Spinal cord (tissue), 10 donors: ENCODE measurements around the gene KPRP. TPM values are rescaled to one million over a fixed set of nuclear protein-coding genes. Genes with fewer than 3 reads are reported as not detected.

Experiments used
- DNase-seq, 6 donors: peaks; one replicate each; pipeline versions ENCODE4 v3.0.0 to v3.0.0-alpha.2; 2013 to 2015; ENCODE audit warnings: low spot score in 6 of 6, low read depth in 4 of 6
- H3K27ac ChIP-seq: one replicate; pipeline ENCODE4 v1.5.1; 2013; ENCODE audit warnings: low read depth, low read length, control low read depth
- H3K27me3 ChIP-seq: one replicate; pipeline ENCODE4 v1.6.1; 2013; ENCODE audit warnings: low read length; ENCODE audit not compliant: control insufficient read depth, insufficient read depth
- H3K36me3 ChIP-seq: one replicate; pipeline ENCODE4 v1.6.1; 2013; ENCODE audit warnings: low read length; ENCODE audit not compliant: control insufficient read depth, insufficient read depth
- H3K4me1 ChIP-seq: one replicate; pipeline ENCODE4 v1.6.1; 2013; ENCODE audit warnings: low read length; ENCODE audit not compliant: control insufficient read depth, insufficient read depth
- H3K4me3 ChIP-seq: one replicate; pipeline ENCODE4 v1.5.1; 2013; ENCODE audit warnings: low read depth, low read length, control low read depth
- H3K9me3 ChIP-seq: one replicate; pipeline ENCODE4 v1.6.1; 2013; ENCODE audit warnings: low read length; ENCODE audit not compliant: control insufficient read depth, insufficient read depth
- WGBS: methylation state at CpG from one replicate; pipeline ENCODE4 v1.1.5; 2013; ENCODE audit warnings: missing lambda C conversion rate; ENCODE audit not compliant: insufficient coverage; 5-methylcytosine and 5-hydroxymethylcytosine counted together
- long read RNA-seq, 4 donors: transcript quantifications; one replicate each; lab custom pipeline, GENCODE V29; 2026
- polyA plus RNA-seq, 2 donors: library from polyadenylated mRNA; unstranded; fragments of 120-200 nt; gene quantifications; one replicate each; pipeline ENCODE4 v1.2.1, GENCODE V29; 2013; ENCODE audit not compliant: insufficient read length in 2 of 2
- total RNA-seq, 2 donors: library from RNA; depleted of rRNA in 1 of 2; stranded (reverse); fragments of 120-200 nt in 1 of 2; fragments of >200 nt in 1 of 2; gene quantifications; one replicate each; pipeline versions ENCODE4 v1.2.3 to v1.2.4, GENCODE V29; 2013 to 2014
- donor health status: healthy.

KPRP gene, protein sequence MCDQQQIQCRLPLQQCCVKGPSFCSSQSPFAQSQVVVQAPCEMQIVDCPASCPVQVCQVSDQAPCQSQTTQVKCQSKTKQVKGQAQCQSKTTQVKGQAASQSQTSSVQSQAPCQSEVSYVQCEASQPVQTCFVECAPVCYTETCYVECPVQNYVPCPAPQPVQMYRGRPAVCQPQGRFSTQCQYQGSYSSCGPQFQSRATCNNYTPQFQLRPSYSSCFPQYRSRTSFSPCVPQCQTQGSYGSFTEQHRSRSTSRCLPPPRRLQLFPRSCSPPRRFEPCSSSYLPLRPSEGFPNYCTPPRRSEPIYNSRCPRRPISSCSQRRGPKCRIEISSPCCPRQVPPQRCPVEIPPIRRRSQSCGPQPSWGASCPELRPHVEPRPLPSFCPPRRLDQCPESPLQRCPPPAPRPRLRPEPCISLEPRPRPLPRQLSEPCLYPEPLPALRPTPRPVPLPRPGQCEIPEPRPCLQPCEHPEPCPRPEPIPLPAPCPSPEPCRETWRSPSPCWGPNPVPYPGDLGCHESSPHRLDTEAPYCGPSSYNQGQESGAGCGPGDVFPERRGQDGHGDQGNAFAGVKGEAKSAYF
- total RNA-seq (not detected), polyA plus RNA-seq (not detected)
- long read RNA-seq, donor 1, result 0 reads
- long read RNA-seq, donor 2, result 0 reads
- long read RNA-seq, donor 3, result 0 reads
- long read RNA-seq, donor 4, result 0 reads

DNA sequence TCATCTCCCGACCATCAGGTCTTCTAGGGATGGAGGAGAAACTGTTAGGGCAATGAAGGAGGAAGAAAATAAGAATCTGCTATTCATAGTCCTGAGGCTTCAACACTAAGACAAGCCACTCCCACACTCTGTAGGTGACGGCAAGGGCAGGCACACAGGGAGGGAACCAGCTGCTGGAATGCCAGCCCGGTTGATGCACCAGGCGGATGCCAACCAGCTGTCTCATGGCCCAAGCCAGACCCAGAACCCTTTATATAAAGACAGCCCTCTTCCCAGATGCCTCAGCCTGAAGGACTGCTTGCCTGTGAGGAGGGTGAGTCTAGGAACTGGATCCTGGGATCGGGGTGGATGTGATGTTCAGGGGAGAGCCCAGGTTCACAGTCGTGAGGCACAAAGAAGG lies at the start of gene KPRP:
Gene KPRP, plus strand, starts transcription at position 279 of the 400 bp plus-strand sequence. CDS start 1,564 bp downstream, outside the sequence.
- DNase-seq, result no peak
- H3K27ac ChIP-seq, result no peak within 1 kb of the TSS
- WGBS, result 75% methylated on average over 5 of the region's 6 CpGs

DNA sequence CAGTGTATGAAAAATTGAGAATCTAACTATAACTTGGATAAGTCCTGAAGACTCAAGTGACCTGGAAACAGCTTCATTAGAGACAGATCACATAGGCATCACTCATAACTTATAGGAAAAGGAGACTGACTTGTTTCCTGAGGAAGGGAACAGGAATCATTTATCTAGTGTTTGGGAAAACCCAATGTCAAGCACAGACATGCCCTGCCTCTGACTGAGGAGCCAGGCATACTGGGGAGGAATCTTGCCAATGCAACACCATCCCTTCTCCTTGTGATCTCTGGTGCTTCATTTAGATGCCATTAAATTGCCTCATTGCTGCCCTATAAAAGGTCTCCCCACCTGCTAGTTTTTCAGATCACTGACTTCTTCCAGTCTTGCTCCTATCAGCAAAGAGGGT lies 39.6 kb upstream of the KPRP start:
- H3K27ac ChIP-seq, result no peak overlapping the region
- no peaks in the 10 kb centered on the region for H3K27me3 ChIP-seq
- DNase-seq, result no peak
- H3K4me1 ChIP-seq, result no peaks in the 10 kb centered on the region
- H3K36me3 ChIP-seq, result no peaks in the 10 kb centered on the region
- no peaks in the 10 kb centered on the region for H3K9me3 ChIP-seq
- H3K4me3 ChIP-seq, result no peak overlapping the region

More for the DNA sequence above, at the start of gene KPRP:
- H3K4me1 ChIP-seq, result no peaks in the 10 kb centered on the region
- no peak within 1 kb of the TSS for H3K4me3 ChIP-seq
- no peaks in the 10 kb centered on the region for H3K36me3 ChIP-seq
- H3K9me3 ChIP-seq, result no peaks in the 10 kb centered on the region
- no peaks in the 10 kb centered on the region for H3K27me3 ChIP-seq

DNA sequence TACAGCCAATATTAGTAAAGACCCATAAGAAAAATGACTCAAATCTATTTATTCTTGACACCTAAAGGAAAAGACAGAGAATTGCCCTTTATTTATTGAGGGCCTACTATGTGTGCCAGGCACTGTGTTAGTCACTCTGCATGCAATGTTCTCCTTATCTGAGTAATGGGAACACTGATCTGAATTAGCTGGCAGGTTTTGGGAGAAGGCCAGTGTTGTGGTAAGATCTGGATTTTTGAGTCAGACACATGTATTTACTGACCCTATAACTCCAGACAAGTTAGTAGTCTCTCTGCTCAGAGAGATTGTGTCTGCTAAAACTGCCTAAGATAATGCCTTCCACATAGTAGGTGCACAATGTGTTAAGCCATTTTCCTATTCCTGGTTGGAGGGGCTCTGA lies 32.6 kb upstream of the KPRP start:
- no peak overlapping the region for H3K27ac ChIP-seq
- no peaks in the 10 kb centered on the region for H3K36me3 ChIP-seq
- no peak for DNase-seq
- H3K4me1 ChIP-seq, result no peaks in the 10 kb centered on the region
- H3K9me3 ChIP-seq, result no peaks in the 10 kb centered on the region
- H3K27me3 ChIP-seq, result no peaks in the 10 kb centered on the region
- no peak overlapping the region for H3K4me3 ChIP-seq

DNA sequence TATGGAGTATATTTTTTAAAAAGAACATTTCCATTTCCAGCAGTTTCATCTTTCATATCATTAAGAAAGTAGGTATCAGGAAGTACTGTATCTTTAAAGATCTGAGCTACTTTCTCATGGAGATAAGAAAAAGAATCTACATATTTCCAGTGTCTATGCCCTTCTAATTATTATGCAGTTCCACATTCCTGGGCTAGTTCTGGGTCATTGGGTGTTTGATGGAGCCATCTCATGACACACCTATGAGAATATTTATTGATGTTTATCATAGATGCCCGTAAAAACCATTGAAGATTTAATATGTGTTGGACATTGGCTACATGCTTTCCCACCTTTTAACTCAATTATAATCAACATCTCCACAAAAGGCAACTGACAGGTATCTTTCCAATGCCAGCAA lies 28.8 kb upstream of the KPRP start:
- H3K4me3 ChIP-seq, result no peak overlapping the region
- no peaks in the 10 kb centered on the region for H3K36me3 ChIP-seq
- no peaks in the 10 kb centered on the region for H3K4me1 ChIP-seq
- DNase-seq, result no peak
- WGBS, result no CpG with 5 or more reads among the region's 1 CpG
- no peaks in the 10 kb centered on the region for H3K27me3 ChIP-seq
- H3K27ac ChIP-seq, result no peak overlapping the region
- no peaks in the 10 kb centered on the region for H3K9me3 ChIP-seq

DNA sequence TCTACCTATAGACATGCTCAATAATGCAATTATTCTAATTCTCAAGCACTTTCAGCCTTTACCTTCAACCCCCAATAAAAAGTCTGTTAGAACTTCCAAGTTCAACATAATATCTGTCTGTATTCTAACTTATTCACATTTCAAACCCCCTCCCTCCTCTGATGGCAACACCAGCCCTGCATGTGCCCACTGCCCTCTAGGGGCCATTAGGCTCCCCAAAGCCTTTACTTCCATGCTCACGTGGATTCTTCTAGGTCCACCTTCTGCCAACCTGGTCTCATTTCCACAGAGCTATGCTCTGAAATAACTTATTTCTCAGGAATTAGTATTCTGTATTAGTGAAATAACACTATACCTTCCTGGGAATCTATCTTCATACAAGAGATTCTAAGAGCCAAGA lies 22.2 kb upstream of the KPRP start:
- Histone ChIP-seq H3K9me3 (no peaks in the 10 kb centered on the region), H3K4me1 (no peaks in the 10 kb centered on the region), H3K36me3 (no peaks in the 10 kb centered on the region), H3K4me3 (no peak overlapping the region), H3K27me3 (no peaks in the 10 kb centered on the region), H3K27ac (no peak overlapping the region)
- no peak for DNase-seq
- WGBS, result no CpG with 5 or more reads among the region's 1 CpG

DNA sequence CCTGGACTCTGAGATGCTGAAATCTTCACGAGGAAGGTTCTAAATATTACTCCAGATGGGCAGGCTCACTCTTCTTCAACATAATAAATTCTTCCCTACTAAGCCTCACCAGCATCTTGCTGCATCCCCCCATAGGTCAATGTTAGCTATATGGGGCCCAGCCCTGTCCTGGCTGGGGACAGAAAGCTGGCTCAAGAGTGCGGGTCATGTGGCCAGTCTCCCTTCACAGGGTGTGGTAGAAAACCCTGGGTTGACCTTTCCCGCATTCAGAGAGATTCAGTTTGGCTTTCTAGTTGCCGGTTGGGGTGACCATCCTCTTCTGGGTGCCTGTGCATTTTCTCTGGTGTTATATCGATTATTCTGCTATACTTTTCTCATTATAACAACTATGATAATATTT lies 19.8 kb upstream of the KPRP start:
- Histone ChIP-seq H3K4me1 (no peaks in the 10 kb centered on the region), H3K4me3 (no peak overlapping the region), H3K9me3 (no peaks in the 10 kb centered on the region), H3K27ac (no peak overlapping the region), H3K36me3 (no peaks in the 10 kb centered on the region), H3K27me3 (no peaks in the 10 kb centered on the region)
- WGBS, result 79% methylated on average over 4 of the region's 5 CpGs
- no peak for DNase-seq

DNA sequence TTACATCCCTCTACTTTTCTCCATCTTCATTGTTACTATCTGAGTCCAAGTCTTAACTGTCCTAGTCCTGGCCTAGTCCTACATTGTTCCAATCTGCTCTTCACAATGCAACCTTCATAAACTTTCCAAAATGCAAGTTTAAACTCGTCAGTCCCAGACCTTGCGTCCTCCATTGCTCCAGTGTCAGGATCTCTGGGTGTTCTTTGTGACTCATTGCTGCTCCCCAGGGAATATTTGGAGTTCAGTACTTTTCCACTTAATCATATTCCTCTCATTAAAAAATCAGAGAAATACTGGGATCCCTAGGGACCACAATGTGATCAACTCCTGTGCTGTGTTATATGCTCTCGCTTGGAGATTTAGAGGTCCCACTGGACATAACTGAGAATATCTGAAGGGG lies 18.0 kb upstream of the KPRP start:
- no peak overlapping the region for H3K4me3 ChIP-seq
- no peaks in the 10 kb centered on the region for H3K36me3 ChIP-seq
- DNase-seq, result no peak
- no peak overlapping the region for H3K27ac ChIP-seq
- 76% methylated on average over 2 of the region's 3 CpGs for WGBS
- H3K27me3 ChIP-seq, result no peaks in the 10 kb centered on the region
- H3K9me3 ChIP-seq, result no peaks in the 10 kb centered on the region
- H3K4me1 ChIP-seq, result no peaks in the 10 kb centered on the region

DNA sequence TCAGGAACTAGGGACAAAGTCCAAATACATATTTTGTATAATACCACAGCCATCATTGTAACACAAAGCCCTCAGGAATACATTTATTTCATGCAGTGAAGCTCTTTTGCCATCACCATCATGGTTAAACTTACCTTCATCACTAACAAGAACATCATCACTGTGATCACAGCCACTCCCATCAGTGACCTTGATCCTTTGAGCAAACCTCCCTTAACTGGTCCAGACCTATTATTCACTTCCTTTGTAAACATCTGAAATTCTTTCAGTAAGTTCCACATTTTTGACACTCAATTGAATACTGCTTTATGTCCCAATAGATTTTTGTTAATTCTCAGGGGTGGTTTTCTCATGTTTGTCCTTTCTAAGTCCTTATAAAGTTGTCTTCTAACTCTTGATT lies 16.2 kb upstream of the KPRP start:
- H3K4me1 ChIP-seq, result no peaks in the 10 kb centered on the region
- H3K27ac ChIP-seq, result no peak overlapping the region
- no peaks in the 10 kb centered on the region for H3K36me3 ChIP-seq
- no peak overlapping the region for H3K4me3 ChIP-seq
- no peaks in the 10 kb centered on the region for H3K27me3 ChIP-seq
- no peak for DNase-seq
- no peaks in the 10 kb centered on the region for H3K9me3 ChIP-seq

DNA sequence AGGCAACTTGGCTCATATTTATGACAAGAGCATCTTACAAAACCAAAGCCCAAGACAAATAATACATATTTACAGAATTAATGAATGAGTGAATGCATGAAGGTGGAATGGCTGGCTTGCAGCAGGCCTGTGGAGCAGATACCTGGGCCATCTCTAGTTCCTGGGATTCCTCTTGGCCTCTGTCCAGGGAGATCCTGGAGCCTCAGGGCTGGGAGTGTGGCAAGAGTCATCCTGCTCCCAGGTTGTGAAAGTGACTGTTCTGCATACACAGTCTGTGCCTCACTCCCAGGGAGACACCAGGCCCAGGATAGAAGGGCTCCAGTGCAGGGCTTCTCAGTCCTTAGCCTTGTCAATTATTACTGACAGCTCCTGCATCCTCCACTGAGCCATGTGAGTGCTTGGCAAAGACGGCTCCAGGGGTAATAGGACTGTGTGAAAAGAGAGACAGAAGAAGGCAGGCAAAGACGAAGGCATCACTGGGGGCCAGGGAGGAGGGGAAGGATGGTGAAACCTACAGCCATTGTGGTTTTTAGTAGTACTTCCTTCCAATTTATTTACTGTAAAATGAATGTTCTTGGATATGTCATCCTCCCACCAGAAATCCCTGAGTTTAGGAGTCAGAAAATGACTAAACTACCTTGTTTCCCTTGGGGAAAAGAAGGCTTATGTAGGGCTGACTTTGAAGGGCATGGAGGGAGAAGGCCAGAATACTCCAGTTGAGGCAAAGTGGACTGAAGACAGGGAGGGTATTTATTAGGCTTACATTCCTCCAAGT lies 14.3 kb upstream of the KPRP start:
- Histone ChIP-seq H3K27me3 (no peaks in the 10 kb centered on the region), H3K4me1 (no peaks in the 10 kb centered on the region), H3K36me3 (no peaks in the 10 kb centered on the region), H3K27ac (no peak overlapping the region), H3K4me3 (no peak overlapping the region), H3K9me3 (no peaks in the 10 kb centered on the region)
- WGBS, result no CpG with 5 or more reads among the region's 2 CpGs
- no peak for DNase-seq
